Choroid plexus epithelial cell (primary cell): Measurements from ENCODE around the gene KDM4C.

Experiments used
- DNase-seq: peaks from one replicate; pipeline ENCODE4 v3.0.0-alpha.2; 2010; ENCODE audit warnings: low read depth
- H3K4me3 ChIP-seq: 2 replicates; pipeline ENCODE4 v1.5.1; 2011; ENCODE audit warnings: low read depth, mild to moderate bottlenecking, control low read depth, low read length, moderate library complexity
- TF ChIP-seq, protein P1 (sequence below): conservative IDR thresholded peaks from 2 replicates; pipeline ENCODE4 v1.5.1; 2011; ENCODE audit warnings: low read depth, mild to moderate bottlenecking, control low read depth, inconsistent platforms, low read length, moderate library complexity

Gene KDM4C

DNA sequence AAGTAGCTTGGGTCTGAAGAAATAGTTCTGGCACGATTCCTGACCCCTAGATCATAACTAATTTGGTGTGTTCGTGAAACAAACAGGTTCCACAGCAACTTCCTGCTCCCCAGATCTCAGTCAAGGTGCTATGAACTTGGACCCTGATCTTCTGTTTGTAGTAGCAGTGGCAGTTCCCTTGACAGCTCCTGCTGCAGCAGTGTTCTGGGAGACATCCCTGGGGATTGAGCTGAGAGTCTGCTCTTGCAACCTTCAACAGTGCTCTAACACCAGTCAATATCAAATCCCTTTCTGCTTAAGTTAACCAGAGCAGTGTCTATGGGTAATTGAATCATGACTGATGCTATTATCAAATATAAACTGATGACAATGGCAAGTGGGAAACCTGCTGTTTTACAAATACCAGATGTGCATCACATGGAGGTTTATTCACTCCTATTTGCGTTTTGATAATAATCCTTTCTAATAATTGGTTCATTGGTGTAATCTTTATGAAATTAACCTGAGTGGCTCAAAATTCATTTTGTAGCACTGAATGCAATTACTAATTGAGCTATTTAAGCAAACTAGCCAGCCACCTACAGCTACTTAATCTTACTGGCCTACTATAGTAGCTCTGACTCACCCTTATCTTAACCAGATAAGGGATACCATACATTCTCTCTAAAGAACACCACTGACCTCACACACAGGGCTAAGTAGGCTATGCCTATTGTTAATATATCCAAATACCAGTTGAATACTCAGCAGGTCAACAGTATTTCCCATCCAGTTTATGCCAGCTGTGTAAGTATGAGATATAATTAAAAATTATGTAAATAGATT, 21.9 kb downstream of the KDM4C start:
- TF ChIP-seq, protein P1, sequence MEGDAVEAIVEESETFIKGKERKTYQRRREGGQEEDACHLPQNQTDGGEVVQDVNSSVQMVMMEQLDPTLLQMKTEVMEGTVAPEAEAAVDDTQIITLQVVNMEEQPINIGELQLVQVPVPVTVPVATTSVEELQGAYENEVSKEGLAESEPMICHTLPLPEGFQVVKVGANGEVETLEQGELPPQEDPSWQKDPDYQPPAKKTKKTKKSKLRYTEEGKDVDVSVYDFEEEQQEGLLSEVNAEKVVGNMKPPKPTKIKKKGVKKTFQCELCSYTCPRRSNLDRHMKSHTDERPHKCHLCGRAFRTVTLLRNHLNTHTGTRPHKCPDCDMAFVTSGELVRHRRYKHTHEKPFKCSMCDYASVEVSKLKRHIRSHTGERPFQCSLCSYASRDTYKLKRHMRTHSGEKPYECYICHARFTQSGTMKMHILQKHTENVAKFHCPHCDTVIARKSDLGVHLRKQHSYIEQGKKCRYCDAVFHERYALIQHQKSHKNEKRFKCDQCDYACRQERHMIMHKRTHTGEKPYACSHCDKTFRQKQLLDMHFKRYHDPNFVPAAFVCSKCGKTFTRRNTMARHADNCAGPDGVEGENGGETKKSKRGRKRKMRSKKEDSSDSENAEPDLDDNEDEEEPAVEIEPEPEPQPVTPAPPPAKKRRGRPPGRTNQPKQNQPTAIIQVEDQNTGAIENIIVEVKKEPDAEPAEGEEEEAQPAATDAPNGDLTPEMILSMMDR = no peak
- peak; percentile 55 for DNase-seq
- H3K4me3 ChIP-seq = no peak overlapping the region

DNA sequence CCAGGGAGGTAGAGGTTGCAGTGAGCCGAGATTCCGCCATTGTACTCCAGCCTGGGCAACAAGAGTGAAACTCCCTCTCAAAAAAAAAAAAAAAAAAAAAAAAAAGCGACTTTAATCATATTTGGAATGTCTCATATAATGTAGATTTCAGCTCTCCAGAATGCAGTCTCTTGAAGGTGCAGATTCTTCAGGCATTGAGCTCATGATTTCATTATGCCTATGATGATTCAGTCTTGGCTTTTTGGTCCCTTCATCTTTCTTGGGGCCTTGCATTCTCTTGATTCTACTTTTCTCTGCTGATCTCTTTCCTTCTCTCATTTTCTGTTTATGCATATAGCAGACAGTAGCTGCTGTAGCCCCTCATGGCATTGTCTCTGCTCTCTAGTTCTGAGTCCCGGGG, 22.9 kb downstream of the KDM4C start:
- no peak overlapping the region for H3K4me3 ChIP-seq
- DNase-seq = peak; percentile 40
- TF ChIP-seq, protein P1 = no peak

DNA sequence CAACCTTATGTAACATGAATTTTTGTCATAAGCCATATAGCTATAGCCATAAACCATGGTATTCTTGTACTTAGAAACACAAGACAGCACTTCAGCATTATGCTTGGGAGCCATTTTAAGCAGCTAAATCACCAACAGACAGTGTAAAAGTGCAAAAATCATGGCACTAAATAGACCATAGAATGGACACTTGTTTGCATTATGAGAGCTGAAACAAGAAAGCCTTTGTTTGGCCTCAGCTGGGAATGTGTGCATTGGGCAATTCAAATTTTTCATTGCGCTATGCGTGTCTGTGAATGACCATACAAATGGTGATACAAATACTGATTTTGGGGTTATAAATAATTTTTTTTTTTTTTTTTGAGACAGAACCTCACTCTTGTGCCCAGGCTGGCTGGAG, 23.7 kb downstream of the KDM4C start:
- TF ChIP-seq, protein P1 = no peak
- no peak overlapping the region for H3K4me3 ChIP-seq
- no peak for DNase-seq

DNA sequence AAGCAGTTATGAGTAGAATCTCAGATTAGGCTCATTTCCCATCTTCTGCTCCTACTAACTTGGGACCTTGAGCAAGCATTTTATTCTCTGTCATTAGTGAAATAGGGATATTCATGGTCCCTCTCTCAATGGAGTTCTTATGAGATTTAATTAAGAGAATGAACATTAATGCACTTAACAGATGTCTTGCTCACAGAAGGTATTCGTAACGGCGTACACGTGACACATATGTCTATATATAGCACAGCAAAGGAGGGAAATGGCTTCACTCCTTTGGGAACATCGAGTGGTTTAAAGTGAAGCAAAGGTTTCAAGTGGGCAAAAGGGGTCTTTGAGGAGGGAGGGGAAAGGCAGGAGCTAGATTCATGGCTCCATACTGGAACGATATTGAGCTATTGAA, 24.6 kb downstream of the KDM4C start:
- DNase-seq = no peak
- no peak overlapping the region for H3K4me3 ChIP-seq
- TF ChIP-seq, protein P1 = no peak

DNA sequence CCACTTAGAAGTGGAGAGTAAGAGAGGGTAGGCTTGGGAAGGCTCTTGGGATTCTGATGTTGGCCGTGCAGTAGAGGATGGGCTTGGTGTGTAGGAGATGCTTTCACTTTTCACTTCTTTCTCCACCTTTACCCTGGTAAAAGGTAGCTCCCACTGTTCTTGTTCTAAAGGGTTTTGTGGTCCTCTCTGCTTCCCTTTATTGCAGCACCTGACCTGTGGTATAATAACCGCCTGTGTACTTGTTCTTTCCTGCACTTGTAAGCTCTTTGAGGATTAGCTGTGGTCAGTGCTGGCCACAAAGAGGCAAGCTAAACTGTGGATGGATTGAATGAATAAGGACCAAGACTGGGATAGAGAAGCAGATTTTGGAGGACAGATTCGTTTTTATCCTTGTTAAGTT, 25.2 kb downstream of the KDM4C start:
- TF ChIP-seq, protein P1 = no peak
- no peak for DNase-seq
- no peak overlapping the region for H3K4me3 ChIP-seq

DNA sequence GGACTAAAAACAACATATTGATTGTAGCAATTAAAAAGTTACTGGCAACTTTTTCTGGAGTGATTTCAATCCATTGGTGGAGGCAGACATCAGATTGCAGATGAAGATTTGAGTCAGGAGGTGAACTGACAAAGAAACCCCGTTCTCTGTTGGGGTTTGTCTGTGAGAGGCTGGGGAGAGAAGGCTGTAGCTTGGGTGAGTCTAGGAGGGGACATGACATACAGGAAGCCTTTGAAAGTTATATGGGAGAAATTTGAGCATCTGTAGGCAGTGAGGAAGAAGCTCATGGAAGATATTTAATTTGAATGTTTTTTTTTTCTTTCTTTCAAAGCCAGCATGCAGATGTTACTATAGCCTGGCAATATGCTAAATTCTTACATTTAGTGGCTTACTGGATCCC, 26.0 kb downstream of the KDM4C start:
- TF ChIP-seq, protein P1 = no peak
- H3K4me3 ChIP-seq = no peak overlapping the region
- no peak for DNase-seq

DNA sequence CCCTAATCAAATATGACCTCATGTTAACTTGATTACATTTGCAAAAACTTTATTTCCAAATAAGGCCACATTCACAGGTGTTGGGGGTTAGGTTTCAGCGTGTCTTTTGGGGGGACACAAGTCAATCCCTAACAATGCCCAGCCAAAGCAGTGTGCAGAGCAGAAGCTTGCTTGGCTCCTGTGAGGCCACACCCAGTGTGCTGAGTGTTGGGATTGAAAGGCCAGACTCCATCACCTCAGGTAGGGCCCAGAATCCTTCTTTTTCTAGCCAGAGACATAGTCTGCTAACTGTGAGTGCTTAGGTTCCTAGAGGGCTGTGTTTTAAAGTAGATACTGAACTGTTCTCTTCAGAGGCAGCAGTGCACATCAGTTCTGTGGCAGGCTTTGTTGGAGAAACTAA, 27.9 kb downstream of the KDM4C start:
- DNase-seq = no peak
- TF ChIP-seq, protein P1 = no peak
- H3K4me3 ChIP-seq = no peak overlapping the region
